GM18951 (cell line): ENCODE measurements around the gene MGAT4A.
"Not testable (repeated sequence)": the region's sequence is repeated elsewhere in the genome, so short reads cannot be mapped to it uniquely, and the experiment has no call there.

ENCODE experiments used
- POLR2A ChIP-seq: IDR thresholded peaks from 4 replicates; pipeline ENCODE4 v1.6.1; 2011; ENCODE audit warnings: mild to moderate bottlenecking; ENCODE audit not compliant: insufficient read length, insufficient read depth; ENCODE audit errors: extremely low read depth
- in situ Hi-C: fragments of 300-500 bp; cut with MboI; formaldehyde crosslinking; loops from one replicate; pipeline ENCODE4 v1.12.0; 2022; ENCODE audit warnings: low sequenced_read_pairs, mixed read lengths, inconsistent platforms; ENCODE audit not compliant: unreplicated experiment

MGAT4A gene

DNA sequence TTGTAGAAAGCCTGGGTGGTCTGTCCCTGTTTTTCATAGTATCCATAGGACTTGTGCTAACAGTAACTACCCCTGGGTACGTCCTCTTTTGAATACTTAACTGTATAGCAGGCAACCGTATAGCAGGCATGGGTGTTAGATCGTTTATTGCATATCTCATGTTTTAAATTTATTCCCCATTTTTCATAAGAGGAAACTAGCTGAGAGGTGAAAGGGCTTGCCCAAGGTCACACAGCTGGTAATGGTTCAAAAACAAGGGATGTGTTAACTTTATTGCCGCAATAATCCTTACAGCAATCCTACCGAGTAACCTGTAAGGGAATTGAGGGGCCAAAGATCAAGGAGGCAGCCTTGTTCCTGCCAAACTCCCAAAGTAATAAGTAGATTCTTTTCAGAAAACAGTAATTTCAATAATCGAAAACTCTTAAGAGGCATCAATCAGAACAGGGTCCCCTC lies 990 bp upstream of the MGAT4A start:
- in situ Hi-C loops = no loop called here
- TF ChIP-seq POLR2A = no peak

DNA sequence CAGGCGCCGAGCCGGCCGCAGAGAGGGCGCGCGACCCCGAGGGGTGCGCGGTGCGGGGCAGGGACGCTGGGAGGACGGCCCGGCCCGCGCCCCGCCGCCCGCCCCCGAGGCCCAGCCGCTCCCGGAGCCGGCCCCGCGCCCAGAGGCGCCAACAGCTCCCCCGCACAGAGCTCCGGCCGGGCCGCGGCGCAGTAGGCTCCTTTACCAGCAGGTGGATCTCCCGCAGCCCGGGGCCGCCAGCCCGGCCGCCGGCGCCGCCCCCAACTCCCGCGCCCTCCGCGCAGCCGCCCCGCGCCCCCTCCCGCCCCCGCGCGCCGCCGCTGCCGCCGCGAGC lies 258 bp downstream of the MGAT4A start:
- TF ChIP-seq POLR2A = no peak
- in situ Hi-C loops = no loop called here

DNA sequence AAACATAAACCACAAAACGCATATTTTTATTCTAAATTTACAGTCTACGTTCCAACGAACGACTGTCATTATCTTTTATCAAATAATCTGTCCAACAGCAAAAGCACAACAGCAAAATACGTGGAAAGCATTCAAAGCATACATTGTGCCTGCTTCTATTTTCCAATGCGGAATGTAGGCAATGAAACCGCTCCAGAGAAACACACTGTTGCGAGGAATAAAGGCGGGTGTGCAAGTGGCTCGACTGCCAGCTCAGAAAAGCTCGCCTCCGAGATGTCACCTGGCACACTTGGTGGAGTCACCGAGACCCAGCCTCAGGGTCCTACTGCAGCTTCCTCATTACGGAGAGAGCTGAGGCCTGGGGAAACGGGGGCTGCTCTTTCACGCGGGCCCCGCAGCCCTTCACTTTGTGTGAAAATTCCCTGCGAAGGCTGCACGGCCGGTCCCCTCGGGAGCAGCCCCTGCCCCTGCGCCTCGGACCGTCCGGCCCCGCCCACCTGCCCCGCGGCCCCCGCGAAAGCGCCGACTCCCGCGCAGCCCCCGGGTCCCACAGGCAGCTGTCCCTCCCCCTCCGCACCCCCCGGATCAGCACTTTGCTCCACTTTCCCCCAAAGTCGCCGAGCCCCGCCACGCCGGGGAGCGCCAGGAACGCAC lies 752 bp downstream of the MGAT4A start:
- in situ Hi-C loops = no loop called here
- TF ChIP-seq POLR2A = no peak

DNA sequence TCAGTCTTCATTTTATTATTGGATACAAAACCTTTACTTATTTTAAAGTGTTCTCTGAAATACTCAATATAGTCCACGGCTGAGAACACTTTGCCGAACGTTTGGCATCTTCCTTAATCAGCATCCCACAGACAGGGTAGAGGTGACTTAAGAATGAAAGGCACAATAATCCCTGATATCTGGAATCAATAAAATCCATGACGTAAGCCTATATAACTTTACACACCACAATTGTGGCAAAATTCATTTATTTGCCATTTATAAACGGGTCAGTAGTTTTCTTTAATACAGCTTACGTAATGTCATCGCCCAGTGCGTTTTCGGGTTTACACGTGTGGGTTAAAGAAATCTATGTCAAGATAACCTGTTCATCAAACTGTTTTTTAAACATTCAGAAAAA lies 1.3 kb downstream of the MGAT4A start:
- in situ Hi-C loops = no loop called here
- no peak for TF ChIP-seq POLR2A

DNA sequence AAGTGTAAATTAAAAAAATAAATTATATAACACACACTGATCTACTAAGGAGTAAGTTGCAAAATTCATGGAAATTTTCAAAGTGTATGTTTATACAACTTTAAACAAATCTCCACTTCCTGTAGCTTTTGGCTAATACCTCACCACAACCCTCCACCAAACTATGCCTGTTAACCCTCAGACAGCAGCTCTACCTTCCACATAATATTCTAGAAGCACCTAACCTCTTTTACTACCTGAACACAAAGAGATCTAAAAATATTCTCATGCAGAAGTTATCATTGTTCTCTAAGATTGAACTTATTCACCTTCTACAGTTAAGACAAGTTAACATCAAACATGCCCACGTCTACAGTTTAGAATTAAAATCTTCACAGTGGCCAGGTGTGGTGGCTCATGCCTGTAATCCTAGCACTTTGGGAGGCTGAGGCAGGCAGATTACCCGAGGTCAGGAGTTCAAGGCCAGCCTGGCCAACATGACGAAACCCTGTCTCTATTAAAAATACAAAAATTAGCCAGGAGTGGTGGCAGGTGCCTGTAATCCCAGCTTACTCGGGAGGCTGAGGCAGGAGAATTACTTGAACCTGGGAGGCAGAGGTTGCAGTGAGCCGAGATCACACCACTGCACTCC lies 2.7 kb downstream of the MGAT4A start:
- in situ Hi-C loops = not testable (repeated sequence)

DNA sequence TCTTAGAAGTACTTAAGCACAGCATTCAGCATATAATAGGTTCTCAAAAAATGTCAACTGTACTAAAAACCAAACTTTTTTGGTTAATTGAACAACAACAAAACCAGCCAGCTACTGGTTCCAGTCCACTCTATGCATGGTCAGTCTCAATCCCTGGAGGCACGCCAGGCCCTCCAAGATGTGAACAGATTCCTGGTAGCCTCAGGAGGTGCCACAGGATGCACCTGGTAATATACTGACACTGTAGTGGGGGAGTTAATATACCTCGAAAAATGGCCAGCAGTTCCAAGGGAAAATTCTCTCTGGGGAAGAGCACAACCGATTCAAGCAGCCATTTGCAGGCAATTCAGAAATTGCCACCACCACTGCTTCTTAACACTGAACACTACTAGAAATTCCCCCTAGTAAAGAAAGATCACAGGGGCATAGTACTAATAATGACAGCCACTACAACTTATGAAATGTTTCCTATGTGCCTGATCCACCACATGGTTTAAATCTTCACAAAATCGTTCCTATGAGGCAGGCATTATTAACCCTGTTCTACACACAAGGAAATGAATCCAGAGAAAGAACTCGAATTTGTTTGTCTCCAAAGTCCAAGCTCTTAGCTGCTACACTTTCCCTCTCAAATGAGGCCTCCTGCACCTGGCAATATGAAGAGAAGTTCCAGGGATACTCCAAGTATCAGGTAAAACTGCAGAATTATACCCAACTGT lies 3.4 kb downstream of the MGAT4A start:
- no peak for TF ChIP-seq POLR2A
- in situ Hi-C loops = no loop called here

DNA sequence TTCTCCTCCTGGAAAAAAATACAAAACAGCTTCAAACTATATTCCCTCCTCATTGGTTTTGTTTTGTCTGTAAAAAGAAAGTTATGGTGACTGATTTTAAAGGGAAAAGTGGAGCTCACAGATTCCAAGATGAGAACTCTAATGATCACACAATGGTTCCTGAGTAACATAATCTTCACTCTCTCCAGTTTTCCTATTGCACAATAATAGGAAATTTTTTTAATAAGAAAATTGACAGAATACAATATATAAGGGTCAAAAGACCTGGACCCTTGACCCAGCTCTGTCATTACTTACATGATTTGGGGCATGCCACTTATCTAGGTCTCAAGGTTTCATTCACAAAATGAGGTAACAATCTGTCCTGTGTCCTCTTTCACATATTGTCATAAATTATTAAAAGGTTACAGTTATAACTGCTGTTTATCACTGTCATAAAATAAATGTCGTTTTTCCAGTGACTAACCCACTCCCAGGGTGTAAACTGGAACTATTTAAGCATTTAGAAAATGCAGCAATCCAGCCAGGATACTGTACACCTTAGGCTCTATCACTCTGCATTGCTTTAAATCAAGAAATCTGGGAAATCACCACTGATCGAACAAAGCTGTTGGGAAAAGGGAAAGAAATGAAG lies 4.1 kb downstream of the MGAT4A start:
- TF ChIP-seq POLR2A = no peak
- in situ Hi-C loops = no loop called here

DNA sequence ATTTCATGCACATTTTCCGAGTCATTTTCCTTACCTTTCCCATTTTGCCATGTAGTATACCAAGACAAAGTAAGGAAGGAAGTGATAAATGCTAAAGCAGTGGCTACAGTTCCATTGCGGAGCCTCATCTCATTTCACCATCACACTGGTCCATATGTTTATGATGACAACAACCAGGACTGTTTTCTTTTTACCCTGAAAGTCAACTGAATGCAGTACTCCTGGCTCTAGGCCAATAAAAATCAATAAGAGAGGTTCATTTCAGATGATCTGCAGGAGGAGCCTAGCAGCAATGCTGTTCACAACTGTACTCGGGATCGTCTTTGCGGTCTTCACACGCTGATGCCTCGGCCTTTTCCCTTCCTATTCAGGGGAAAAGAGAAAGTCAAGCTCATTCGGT lies 4.7 kb downstream of the MGAT4A start:
- no peak for TF ChIP-seq POLR2A
- in situ Hi-C loops = no loop called here

DNA sequence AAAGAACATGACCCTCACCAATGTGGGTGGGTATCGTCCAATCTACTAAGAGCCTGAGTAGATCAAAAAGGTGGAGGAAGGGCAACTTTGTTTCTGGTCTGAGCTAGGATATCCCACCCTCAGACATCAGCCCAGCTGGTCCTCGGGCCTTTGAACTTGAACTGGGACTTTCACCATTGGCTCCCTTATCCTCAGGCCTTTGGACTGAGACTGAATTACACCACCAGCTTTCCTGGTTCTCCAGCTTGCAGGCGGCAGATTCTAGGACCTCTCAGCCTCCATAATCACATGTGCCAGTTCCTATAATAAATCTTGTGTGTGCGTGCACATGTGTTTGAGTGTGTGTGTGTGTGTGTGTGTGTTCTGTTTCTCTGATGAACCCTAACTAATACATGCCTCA lies 10.6 kb downstream of the MGAT4A start:
- no peak for TF ChIP-seq POLR2A

DNA sequence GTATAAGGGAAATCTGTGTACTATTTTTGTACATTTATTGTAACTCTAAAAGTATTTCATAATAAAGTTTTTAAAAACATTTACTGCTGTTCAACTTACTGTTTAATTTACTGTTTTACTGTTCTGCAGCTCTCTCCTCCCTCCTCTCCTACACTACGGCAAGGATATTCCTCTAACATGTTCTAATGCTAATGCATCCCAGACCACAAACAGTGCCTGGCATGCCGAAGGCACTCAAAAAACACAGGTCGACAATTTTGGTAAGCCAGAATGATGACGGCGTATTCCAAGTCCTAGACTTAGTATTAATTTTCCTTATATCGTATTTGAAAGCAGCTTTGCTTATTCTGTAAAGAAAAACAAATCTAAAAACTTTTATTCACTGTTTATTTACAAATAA lies 13.3 kb downstream of the MGAT4A start:
- in situ Hi-C loops = no loop called here
- no peak for TF ChIP-seq POLR2A

More for the DNA sequence above, 10.6 kb downstream of the MGAT4A start:
- in situ Hi-C loops = no loop called here

DNA sequence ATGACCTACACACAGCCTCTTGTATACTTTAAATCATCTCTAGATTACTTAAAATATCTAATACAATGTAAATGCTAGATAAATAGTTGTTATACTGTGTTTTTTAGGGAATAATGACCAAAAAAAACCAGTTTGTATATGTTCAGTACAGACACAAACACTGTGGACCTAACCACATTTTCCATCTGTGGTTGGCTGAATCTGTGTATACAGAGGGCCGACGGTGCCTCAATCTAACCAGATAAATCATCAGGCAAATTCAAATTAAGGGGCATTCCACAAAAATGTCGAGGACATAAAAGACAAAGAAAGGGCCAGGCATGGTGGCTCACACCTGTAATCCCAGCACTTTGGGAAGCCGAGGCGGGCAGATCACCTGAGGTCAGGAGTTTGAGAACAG lies 14.1 kb downstream of the MGAT4A start:
- TF ChIP-seq POLR2A = no peak
- in situ Hi-C loops = no loop called here

DNA sequence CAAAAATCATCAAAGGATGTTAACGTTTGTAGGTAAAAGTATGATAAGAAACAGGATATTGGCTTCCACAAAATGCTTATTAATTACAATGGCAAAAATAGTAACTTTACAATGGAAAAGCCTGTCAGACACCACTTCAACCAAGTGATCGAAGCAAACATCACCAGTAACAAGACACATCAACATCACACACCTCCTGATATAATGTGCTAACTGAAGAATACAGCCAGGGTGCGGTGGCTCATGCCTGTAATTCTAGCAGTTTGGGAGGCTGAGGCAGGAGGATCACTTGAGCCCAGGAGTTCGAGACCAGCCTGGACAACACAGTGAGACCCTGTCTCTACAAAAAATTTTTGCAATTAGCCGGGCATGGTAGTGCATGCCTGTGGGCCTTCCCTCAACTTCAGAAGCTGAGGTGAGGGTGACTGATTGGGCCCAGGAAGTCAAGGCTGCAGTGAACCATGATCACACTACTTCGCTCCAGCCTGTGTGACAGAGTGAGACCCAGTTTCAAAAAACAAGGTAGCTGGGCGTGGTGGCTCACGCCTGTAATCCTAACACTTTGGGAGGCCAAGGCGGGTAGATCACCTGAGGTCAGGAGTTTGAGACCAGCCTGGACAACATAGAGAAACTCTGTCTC lies 15.0 kb downstream of the MGAT4A start:
- no peak for TF ChIP-seq POLR2A
- in situ Hi-C loops = no loop called here

DNA sequence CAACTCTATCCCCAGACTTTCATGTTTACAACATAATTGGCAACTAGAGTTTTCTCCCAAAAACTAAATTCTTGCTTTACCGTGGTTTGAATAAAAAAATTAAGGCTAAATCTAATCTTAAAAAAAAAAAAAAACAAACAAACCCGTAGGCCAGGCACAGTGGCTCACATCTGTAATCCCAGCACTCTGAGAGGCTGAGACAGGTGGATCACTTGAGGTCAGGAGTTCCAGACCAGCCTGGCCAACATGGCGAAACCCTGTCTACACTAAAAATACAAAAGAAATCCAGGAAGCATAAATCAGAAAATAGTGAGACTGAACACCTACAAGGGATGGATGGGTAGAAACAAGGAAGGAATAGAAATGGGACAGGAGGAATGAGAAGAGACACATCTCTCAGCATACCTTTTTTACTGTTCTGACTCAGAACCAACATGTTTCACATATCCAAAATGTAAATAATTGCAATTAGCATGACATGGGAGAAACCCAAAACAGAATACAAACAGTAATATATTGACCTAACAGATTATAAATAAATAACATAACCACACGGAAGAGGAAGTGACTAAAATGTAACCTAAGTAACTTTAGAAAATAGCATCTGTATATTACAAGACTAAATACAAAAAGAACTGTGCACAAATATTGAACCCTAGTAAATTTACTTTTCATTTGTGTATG lies 17.5 kb downstream of the MGAT4A start:
- TF ChIP-seq POLR2A = no peak
- in situ Hi-C loops = no loop called here
